OCI-LY1 (cell line): ENCODE results near the gene VTI1A.
"Not testable (repeated sequence)": the region's sequence is repeated elsewhere in the genome, so short reads cannot be mapped to it uniquely, and the experiment has no call there.

ENCODE experiments used
- CTCF ChIP-seq: fragments of 200-600 bp; sonication (generic), shearing (Covaris generic); IDR thresholded peaks from 2 replicates; pipeline ENCODE4 v1.5.1; 2017; ENCODE audit warnings: mild to moderate bottlenecking, antibody characterized with exemption, low read length, moderate library complexity, mixed read lengths
- EZH2 ChIP-seq: fragments of 200-600 bp; sonication (generic), shearing (Covaris generic); IDR thresholded peaks from 2 replicates; pipeline ENCODE4 v1.8.0; 2017; ENCODE audit warnings: borderline replicate concordance, mixed run types, mild to moderate bottlenecking, antibody characterized with exemption, low read length, moderate library complexity, mixed read lengths

GRCh38 chr10:112406806-112407205 is 40.2 kb upstream of the VTI1A start:
- TF ChIP-seq CTCF, EZH2: not testable (repeated sequence)
